Measurements from ENCODE around the gene FCER2.

FCER2 gene

DNA sequence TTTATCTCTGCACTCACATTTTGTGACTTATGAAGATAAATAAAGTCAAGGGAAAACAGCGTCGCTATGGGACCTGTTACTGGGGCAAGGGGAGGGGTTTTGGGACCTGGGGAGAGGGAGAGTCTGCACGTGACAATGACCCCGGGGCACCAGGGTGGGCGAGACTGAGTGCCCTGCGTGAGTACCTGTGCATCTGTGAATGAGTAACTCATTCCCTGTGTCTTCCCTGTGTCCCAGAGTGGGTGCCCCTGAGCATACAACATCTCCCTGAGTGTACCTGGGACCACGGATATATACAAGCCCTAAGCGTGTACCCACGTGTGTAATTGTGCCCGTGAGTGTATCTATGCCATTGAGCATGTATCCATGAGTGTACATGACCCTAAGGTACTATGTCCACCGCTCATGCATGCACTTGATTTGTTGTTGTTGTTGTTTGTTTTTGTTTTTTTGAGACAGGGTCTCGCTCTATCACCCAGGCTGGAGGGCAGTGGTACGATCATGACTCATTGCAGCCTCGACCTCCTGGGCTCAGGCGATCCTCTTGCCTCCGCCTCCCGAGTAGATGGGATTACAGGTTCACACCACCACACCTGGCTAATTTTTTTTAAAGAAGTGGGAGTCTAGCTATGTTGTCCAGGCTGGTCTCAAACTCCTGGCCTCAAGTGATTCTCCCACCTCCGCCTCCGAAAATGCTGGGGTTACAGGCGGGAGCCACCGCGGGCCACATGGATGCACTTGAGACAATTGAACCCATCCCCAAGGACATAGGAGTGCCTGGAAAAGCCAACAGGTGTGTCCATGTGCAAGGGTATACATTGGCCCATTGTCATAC is 21.9 kb downstream of the FCER2 start:
- in situ Hi-C loops (cut with MboI; ENCODE audit: low pct_unique_long_range_greater_than_20kb, low sequenced_read_pairs, unreplicated experiment) = no loop called here
- TF ChIP-seq, protein P1, sequence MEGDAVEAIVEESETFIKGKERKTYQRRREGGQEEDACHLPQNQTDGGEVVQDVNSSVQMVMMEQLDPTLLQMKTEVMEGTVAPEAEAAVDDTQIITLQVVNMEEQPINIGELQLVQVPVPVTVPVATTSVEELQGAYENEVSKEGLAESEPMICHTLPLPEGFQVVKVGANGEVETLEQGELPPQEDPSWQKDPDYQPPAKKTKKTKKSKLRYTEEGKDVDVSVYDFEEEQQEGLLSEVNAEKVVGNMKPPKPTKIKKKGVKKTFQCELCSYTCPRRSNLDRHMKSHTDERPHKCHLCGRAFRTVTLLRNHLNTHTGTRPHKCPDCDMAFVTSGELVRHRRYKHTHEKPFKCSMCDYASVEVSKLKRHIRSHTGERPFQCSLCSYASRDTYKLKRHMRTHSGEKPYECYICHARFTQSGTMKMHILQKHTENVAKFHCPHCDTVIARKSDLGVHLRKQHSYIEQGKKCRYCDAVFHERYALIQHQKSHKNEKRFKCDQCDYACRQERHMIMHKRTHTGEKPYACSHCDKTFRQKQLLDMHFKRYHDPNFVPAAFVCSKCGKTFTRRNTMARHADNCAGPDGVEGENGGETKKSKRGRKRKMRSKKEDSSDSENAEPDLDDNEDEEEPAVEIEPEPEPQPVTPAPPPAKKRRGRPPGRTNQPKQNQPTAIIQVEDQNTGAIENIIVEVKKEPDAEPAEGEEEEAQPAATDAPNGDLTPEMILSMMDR (IDR thresholded peaks at IDR 0.05; ENCODE audit: extremely low read depth, insufficient read depth, missing control alignments) = no peak
- DNase-seq (ENCODE audit: low spot score) = no peak

DNA sequence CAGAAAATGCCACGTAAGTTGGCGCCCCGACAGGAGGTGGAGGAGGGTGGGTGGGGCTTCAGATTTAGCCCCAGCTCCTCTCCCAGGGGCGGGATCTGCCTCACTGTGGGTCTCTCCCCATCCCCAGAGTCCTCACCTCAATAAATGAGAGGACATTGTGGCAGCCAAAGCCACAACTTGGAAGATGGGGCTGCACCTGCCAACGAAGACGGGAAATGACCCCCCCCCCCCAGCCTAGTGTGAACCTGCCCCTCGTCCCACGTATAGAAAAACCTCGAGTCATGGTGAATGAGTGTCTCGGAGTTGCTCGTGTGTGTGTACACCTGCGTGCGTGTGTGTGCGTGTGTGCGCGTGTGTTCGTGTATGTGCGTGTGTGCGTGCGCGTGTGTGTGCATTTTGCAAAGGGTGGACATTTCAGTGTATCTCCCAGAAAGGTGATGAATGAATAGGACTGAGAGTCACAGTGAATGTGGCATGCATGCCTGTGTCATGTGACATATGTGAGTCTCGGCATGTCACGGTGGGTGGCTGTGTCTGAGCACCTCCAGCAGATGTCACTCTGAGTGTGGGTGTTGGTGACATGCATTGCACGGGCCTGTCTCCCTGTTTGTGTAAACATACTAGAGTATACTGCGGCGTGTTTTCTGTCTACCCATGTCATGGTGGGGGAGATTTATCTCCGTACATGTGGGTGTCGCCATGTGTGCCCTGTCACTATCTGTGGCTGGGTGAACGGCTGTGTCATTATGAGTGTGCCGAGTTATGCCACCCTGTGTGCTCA is 22.8 kb downstream of the FCER2 start:
- peak; percentile 81 for DNase-seq (ENCODE audit: low spot score)
- in situ Hi-C loops (cut with MboI; ENCODE audit: low pct_unique_long_range_greater_than_20kb, low sequenced_read_pairs, unreplicated experiment) = no loop called here
- TF ChIP-seq, protein P1 (IDR thresholded peaks at IDR 0.05; ENCODE audit: extremely low read depth, insufficient read depth, missing control alignments) = peak; percentile 76

DNA sequence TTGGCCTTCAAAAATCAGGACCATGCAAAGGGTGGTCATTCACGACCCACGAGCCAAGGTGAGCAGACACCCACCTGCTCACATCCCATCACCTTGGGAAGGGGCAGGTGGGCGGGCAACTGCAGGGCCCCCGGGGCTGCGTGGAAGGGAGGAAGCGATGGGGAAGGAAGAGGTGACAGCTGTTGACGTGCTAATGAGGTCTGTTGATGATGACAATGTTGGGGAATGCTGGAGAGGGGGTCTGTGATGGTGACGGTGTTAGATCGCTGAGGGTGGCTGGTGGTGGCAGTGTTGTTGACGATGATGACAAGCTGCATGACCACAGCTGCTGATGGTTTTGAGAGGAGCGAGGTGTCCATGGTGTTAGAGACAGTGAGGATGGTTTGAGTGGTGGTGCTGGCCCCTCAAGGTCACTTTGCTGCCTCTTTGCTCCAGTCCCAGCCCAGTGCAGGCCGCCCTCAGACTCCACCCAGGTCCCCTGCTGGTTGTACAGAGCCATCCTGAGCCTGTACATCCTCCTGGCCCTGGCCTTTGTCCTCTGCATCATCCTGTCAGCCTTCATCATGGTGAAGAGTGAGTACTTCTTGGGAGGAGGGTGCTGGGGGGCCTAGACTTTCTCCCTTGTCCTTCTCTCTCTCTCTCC is 24.1 kb downstream of the FCER2 start:
- in situ Hi-C loops (cut with MboI; ENCODE audit: low pct_unique_long_range_greater_than_20kb, low sequenced_read_pairs, unreplicated experiment) = no loop called here
- DNase-seq (ENCODE audit: low spot score) = no peak
- TF ChIP-seq, protein P1 (IDR thresholded peaks at IDR 0.05; ENCODE audit: extremely low read depth, insufficient read depth, missing control alignments) = no peak

DNA sequence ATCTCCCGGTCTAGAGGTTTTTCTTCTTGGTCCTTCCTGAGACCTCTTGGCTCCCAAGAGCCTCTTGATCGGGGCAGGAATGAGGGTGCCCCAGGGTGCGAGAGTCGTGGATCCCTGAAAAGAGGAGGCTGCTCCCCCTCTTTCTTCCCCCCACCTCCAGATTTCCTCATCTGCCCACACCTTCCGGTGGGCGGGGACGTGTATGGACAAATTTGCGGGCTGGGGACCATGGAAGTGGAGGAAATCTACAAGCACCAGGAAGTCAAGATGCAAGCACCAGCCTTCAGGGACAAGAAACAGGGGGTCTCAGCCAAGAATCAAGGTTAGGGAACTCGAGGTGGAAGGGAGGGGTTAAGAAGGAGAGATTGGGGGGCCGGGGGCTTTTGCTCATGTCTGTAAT is 25.1 kb downstream of the FCER2 start, which contains the start of gene MCEMP1:
Gene MCEMP1 (plus strand): TSS at position 237 of the 400 bp plus-strand sequence. CDS start 31 bp downstream, at position 268.
- in situ Hi-C loops (cut with MboI; ENCODE audit: low pct_unique_long_range_greater_than_20kb, low sequenced_read_pairs, unreplicated experiment) = no loop called here
- DNase-seq (ENCODE audit: low spot score) = no peak
- TF ChIP-seq, protein P1 (IDR thresholded peaks at IDR 0.05; ENCODE audit: extremely low read depth, insufficient read depth, missing control alignments) = no peak

DNA sequence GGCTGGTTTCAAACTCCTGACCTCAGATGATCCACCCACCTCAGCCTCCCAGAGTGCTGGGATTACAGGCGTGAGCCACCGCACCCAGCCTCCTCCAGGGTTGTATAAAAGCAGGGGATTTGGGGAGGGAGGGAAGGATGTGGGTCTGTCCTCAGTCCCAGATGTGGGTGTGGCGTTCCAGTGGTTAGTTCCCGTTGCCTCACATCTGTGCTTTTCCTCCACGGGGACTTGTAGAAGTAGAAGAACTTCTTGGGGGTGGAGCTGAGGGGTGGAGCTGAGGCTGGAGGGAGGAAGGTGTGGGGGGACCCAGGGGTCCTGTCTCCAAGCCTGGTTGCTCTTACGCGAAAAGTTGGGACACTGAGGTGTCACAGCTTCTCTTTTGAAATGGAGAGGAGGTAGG is 25.6 kb downstream of the FCER2 start:
- no peak for DNase-seq (ENCODE audit: low spot score)
- TF ChIP-seq, protein P1 (IDR thresholded peaks at IDR 0.05; ENCODE audit: extremely low read depth, insufficient read depth, missing control alignments) = no peak
- in situ Hi-C loops (cut with MboI; ENCODE audit: low pct_unique_long_range_greater_than_20kb, low sequenced_read_pairs, unreplicated experiment) = no loop called here

Measured in GM13977 (cell line).